Ascending aorta (tissue), 2 donors: ENCODE measurements around the gene FARS2. TPM values are rescaled to one million over a fixed set of nuclear protein-coding genes. Genes with fewer than 3 reads are reported as not detected.

Experiments
- DNase-seq, 2 donors: peaks; one replicate each; pipeline ENCODE4 v3.0.0-alpha.2; 2019; ENCODE audit warnings: low spot score in 2 of 2
- H3K27ac ChIP-seq, 2 donors: fragments of 200-600 bp; sonication (generic); one replicate each; pipeline ENCODE4 v1.5.1; 2016 to 2017; ENCODE audit warnings: mild to moderate bottlenecking in 1 of 2
- H3K27me3 ChIP-seq: fragments of 200-600 bp; sonication (generic); one replicate; pipeline ENCODE4 v1.5.1; 2017
- H3K36me3 ChIP-seq, 2 donors: fragments of 200-600 bp; sonication (generic); one replicate each; pipeline ENCODE4 v1.5.1; 2016
- H3K4me1 ChIP-seq, 2 donors: fragments of 200-600 bp; sonication (generic); one replicate each; pipeline ENCODE4 v1.5.1; 2016 to 2017; ENCODE audit warnings: mild to moderate bottlenecking in 1 of 2
- H3K4me3 ChIP-seq, 2 donors: fragments of 200-600 bp; sonication (generic); one replicate each; pipeline ENCODE4 v1.5.1; 2016 to 2017; ENCODE audit warnings: mild to moderate bottlenecking in 1 of 2
- H3K9me3 ChIP-seq, 2 donors: fragments of 200-600 bp; sonication (generic); one replicate each; pipeline ENCODE4 v1.5.1; 2016
- CTCF ChIP-seq, 3 experiments: fragments of 200-600 bp in 2 of 3; fragments of 450-650 bp in 1 of 3; sonication (generic) in 2 of 3; IDR thresholded peaks; one replicate each; pipeline ENCODE4 v1.5.1; 2016 to 2019; ENCODE audit warnings: antibody characterized with exemption in 3 of 3, mild to moderate bottlenecking in 1 of 3, moderate library complexity in 1 of 3
- intact Hi-C: fragments of 100-400 bp; cut with DNase I; formaldehyde crosslinking; loops from one replicate; pipeline ENCODE4 v1.15.1; 2023
- total RNA-seq: library from RNA; depleted of rRNA; stranded (reverse); fragments of >200 nt; gene quantifications from one replicate; pipeline ENCODE4 v1.1.0, GENCODE V29; 2016

The FARS2 gene
- total RNA-seq, 1 donor from 2014 or later: 17.6 TPM

GRCh38 chr6:5660772-5661171, 399.5 kb downstream of the FARS2 start:
- no peak overlapping the region for H3K27ac ChIP-seq
- H3K4me1 ChIP-seq: no peaks in the 10 kb centered on the region
- TF ChIP-seq CTCF (IDR thresholded peaks at IDR 0.05): no peak
- no peaks in the 10 kb centered on the region for H3K9me3 ChIP-seq
- H3K36me3 ChIP-seq: no peaks in the 10 kb centered on the region
- intact Hi-C loops: no loop called here
- H3K4me3 ChIP-seq: no peak overlapping the region
- no peak for DNase-seq
- H3K27me3 ChIP-seq: no peaks in the 10 kb centered on the region

- Histone ChIP-seq H3K9me3 (no peaks in the 10 kb centered on the region), H3K4me3 (no peak overlapping the region), H3K27ac (no peak overlapping the region), H3K27me3 (no peaks in the 10 kb centered on the region), H3K36me3 (no peaks in the 10 kb centered on the region), H3K4me1 (no peaks in the 10 kb centered on the region)
- no peak for TF ChIP-seq CTCF (IDR thresholded peaks at IDR 0.05)
- DNase-seq: no peak
- intact Hi-C loops: no loop called here
Measured at GRCh38 chr6:5662797-5663196, 401.5 kb downstream of the FARS2 start.

GRCh38 chr6:5663259-5663658, 401.9 kb downstream of the FARS2 start:
- no peaks in the 10 kb centered on the region for H3K9me3 ChIP-seq
- no peak for DNase-seq
- no peaks in the 10 kb centered on the region for H3K4me1 ChIP-seq
- intact Hi-C loops: no loop called here
- no peaks in the 10 kb centered on the region for H3K36me3 ChIP-seq
- no peaks in the 10 kb centered on the region for H3K27me3 ChIP-seq
- TF ChIP-seq CTCF (IDR thresholded peaks at IDR 0.05): no peak
- H3K27ac ChIP-seq: no peak overlapping the region
- no peak overlapping the region for H3K4me3 ChIP-seq

- H3K9me3 ChIP-seq: no peaks in the 10 kb centered on the region
- H3K27ac ChIP-seq: no peak overlapping the region
- TF ChIP-seq CTCF (IDR thresholded peaks at IDR 0.05): no peak
- intact Hi-C loops: no loop called here
- DNase-seq: no peak
- H3K36me3 ChIP-seq: no peaks in the 10 kb centered on the region
- no peaks in the 10 kb centered on the region for H3K27me3 ChIP-seq
- H3K4me3 ChIP-seq: no peak overlapping the region
- no peaks in the 10 kb centered on the region for H3K4me1 ChIP-seq
Measured at GRCh38 chr6:5663739-5664138, 402.4 kb downstream of the FARS2 start.

GRCh38 chr6:5664149-5664548, 402.8 kb downstream of the FARS2 start:
- intact Hi-C loops: no loop called here
- Histone ChIP-seq H3K9me3 (no peaks in the 10 kb centered on the region), H3K4me3 (no peak overlapping the region), H3K4me1 (no peaks in the 10 kb centered on the region), H3K27ac (no peak overlapping the region), H3K27me3 (no peaks in the 10 kb centered on the region), H3K36me3 (no peaks in the 10 kb centered on the region)
- DNase-seq: no peak
- TF ChIP-seq CTCF (IDR thresholded peaks at IDR 0.05): no peak

GRCh38 chr6:5665173-5665572, 403.9 kb downstream of the FARS2 start:
- H3K27ac ChIP-seq: no peak overlapping the region
- intact Hi-C loops: no loop called here
- no peaks in the 10 kb centered on the region for H3K36me3 ChIP-seq
- no peaks in the 10 kb centered on the region for H3K9me3 ChIP-seq
- H3K4me1 ChIP-seq: no peaks in the 10 kb centered on the region
- TF ChIP-seq CTCF (IDR thresholded peaks at IDR 0.05): no peak
- no peak overlapping the region for H3K4me3 ChIP-seq
- no peaks in the 10 kb centered on the region for H3K27me3 ChIP-seq
- no peak for DNase-seq
